IgD-negative memory B cell (primary cell): ENCODE data around the gene NEK9. TPM values are rescaled to one million over a fixed set of nuclear protein-coding genes. Genes with fewer than 3 reads are reported as not detected.

Source experiments
- H3K27ac Mint-ChIP-seq, 3 donors: one replicate each; pipeline ENCODE4 v1.8.0; 2020 to 2022; ENCODE audit warnings: mild to moderate bottlenecking in 3 of 3, mixed read lengths in 3 of 3, moderate library complexity in 1 of 3
- H3K27me3 Mint-ChIP-seq: one replicate; pipeline ENCODE4 v1.8.0; 2021; ENCODE audit warnings: mixed read lengths
- H3K36me3 Mint-ChIP-seq: one replicate; pipeline ENCODE4 v1.8.0; 2020; ENCODE audit warnings: mild to moderate bottlenecking, mixed read lengths
- H3K4me1 Mint-ChIP-seq, 3 donors: one replicate each; pipeline ENCODE4 v1.8.0; 2020 to 2022; ENCODE audit warnings: mixed read lengths in 3 of 3, mild to moderate bottlenecking in 1 of 3
- H3K4me3 Mint-ChIP-seq, 4 donors: one replicate each; pipeline ENCODE4 v1.8.0; 2020 to 2022; ENCODE audit warnings: mild to moderate bottlenecking in 4 of 4, mixed read lengths in 4 of 4, moderate library complexity in 3 of 4
- H3K9me3 Mint-ChIP-seq, 3 donors: one replicate each; pipeline ENCODE4 v1.8.0; 2020 to 2021; ENCODE audit warnings: mixed read lengths in 3 of 3, mild to moderate bottlenecking in 1 of 3
- polyA plus RNA-seq: library from polyadenylated mRNA; unstranded; fragments of 300-500 nt; fragmentation: Illumina TruSeq; gene quantifications from one replicate; pipeline ENCODE4 v1.2.3, GENCODE V29; 2021

Gene NEK9
- polyA plus RNA-seq = 16.9 TPM

DNA sequence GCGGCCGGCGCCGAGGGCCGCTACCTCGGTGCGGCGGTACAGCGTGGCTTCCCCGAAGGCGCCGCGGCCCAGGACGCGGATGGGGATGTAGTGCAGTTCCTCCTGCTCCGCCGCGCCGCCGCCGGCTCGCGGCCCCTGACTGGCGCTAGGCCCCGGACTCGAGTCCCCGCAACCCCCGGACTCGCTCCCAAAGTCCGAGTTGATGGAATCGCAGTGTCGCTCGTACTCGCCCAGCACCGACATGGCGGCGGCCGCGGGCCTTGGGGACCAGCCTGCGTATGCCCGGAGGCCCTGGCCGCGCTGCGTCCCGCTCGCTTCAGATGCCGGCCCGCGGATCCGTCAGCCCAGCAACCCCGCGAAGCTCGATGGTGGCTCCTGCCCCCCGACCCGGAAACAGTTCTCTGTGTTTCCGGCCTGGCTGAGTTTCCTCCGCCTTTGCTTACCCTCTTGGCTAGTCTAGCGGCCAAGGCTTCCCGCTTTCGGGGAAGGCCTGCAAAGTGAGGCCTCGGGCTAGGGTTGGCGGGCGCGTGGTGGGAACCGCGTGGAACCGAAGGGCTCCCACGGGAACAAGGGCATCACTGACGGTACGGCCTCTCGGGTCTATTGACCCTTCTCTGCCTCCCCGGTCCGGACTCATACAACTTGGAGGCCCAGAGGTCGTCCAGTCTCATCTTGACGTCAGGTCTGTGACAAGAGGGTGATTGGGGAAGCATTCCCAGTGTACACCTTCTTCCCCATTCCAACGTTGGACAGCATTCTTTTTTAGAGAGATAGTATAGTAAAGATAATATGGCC is at the start of gene NEK9:
TSS of gene NEK9 (minus strand) at position 370 of the 795 bp plus-strand sequence. CDS start at position 243, 127 bp downstream.
- Mint-ChIP-seq H3K27me3 (no peaks in the 10 kb centered on the region), H3K9me3 (no peaks in the 10 kb centered on the region), H3K4me1 (peaks cover 25 to 29% (median 29%) of the 10 kb centered on the region in 3 donors), H3K4me3 (peak within 1 kb of the TSS; percentile 96 to 100 (median 98)), H3K27ac (peak within 1 kb of the TSS; percentile 97 to 99 (median 99)), H3K36me3 (peaks cover 4% of the 10 kb centered on the region)

DNA sequence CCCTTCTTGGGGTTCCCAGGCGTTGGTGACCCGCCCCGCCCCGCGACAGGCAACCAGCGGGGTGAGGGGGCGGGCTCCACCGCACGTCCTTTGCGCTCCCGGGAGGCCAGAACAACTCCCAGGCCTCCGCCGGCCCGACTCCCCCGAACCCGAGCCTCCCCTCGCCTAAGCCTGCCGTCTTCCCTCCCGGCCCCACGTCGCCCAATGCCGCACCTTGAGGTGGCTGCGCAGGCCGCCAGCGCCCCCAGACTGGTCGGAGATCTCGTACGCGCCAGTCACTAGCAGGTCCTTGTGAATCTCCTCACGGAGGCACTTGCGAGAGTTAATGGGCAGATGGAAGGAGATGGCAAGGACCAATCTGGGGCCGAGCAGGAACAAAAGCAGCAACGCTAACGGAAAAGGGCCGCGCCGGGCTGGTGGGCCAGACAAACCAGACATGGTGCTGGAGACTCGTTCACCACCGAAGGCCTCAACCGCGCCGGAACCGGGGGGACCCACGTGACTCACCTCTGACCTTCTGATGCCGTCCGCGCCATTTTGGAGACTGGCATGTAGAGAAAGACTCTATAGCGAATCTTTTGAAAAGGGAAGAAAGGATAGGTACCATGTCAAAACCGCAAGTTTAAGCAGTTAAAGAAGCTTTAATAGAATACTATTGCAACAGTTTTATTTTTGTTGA is 49.4 kb upstream of the NEK9 start, which contains the start of gene TMED10:
TSS of gene TMED10 (minus strand) at position 471 of the 679 bp plus-strand sequence. CDS start at position 438, 33 bp downstream.
- Mint-ChIP-seq H3K9me3 (no peaks in the 10 kb centered on the region), H3K27ac (peak within 1 kb of the TSS; percentile 97 to 100 (median 100)), H3K4me3 (peak within 1 kb of the TSS; percentile 93 to 96 (median 96)), H3K27me3 (peaks cover 2% of the 10 kb centered on the region), H3K36me3 (peaks cover 2% of the 10 kb centered on the region), H3K4me1 (peaks cover 13 to 26% (median 13%) of the 10 kb centered on the region in 3 donors)

GRCh38 chr14:75175677-75176141 is 48.9 kb upstream of the NEK9 start:
- H3K4me1 Mint-ChIP-seq = peaks cover 13 to 30% (median 15%) of the 10 kb centered on the region in 3 donors
- no peaks in the 10 kb centered on the region for H3K9me3 Mint-ChIP-seq
- peaks cover 2% of the 10 kb centered on the region for H3K36me3 Mint-ChIP-seq
- H3K4me3 Mint-ChIP-seq = peak overlapping the region; percentile 93 to 96 (median 96)
- H3K27ac Mint-ChIP-seq = peak overlapping the region; percentile 97 to 100 (median 100)
- peaks cover 2% of the 10 kb centered on the region for H3K27me3 Mint-ChIP-seq

- peaks cover 2% of the 10 kb centered on the region for H3K27me3 Mint-ChIP-seq
- peak overlapping the region; percentile 73 to 97 (median 94) for H3K27ac Mint-ChIP-seq
- H3K4me1 Mint-ChIP-seq = peaks cover 16 to 38% (median 19%) of the 10 kb centered on the region in 3 donors
- H3K36me3 Mint-ChIP-seq = peaks cover 4% of the 10 kb centered on the region
- H3K4me3 Mint-ChIP-seq = peak overlapping the region in 2 of 4 donors; percentile 54 to 95
- no peaks in the 10 kb centered on the region for H3K9me3 Mint-ChIP-seq
Observed at GRCh38 chr14:75174066-75174465, 47.2 kb upstream of the NEK9 start.

- Mint-ChIP-seq H3K27me3 (no peaks in the 10 kb centered on the region), H3K9me3 (no peaks in the 10 kb centered on the region), H3K27ac (peak overlapping the region in 2 of 3 donors; percentile 44 to 59), H3K4me1 (peaks cover 15 to 46% (median 27%) of the 10 kb centered on the region in 3 donors), H3K36me3 (peaks cover 6% of the 10 kb centered on the region), H3K4me3 (peak overlapping the region in 1 of 4 donors; percentile 0)
Observed at GRCh38 chr14:75170772-75171171, 43.9 kb upstream of the NEK9 start.

GRCh38 chr14:75168586-75169335 is 41.9 kb upstream of the NEK9 start:
- Mint-ChIP-seq H3K36me3 (peaks cover 4% of the 10 kb centered on the region), H3K4me1 (peaks cover 8 to 36% (median 23%) of the 10 kb centered on the region in 3 donors), H3K4me3 (no peak overlapping the region), H3K9me3 (no peaks in the 10 kb centered on the region), H3K27me3 (no peaks in the 10 kb centered on the region), H3K27ac (no peak overlapping the region)

DNA sequence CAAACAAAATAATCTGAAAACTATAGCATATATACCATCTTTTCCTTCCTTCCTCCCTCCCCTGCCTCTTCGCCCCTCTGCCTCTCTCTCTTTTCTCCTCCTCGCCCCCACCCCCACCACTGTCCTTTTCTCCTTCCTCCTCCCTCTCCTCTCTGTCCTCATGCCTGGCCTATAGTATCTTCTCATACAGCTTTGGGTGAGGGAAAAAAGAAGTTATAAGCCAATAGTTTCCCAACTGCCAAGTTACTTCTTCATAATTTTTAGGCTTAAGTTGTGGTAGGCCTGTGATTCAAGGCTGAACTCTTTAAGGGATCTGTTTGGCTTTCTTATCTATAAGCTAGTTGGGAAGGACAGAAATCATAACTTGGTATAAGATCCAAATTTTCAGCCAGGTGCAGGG is 40.5 kb upstream of the NEK9 start:
- peaks cover 8 to 34% (median 23%) of the 10 kb centered on the region in 3 donors for H3K4me1 Mint-ChIP-seq
- H3K27me3 Mint-ChIP-seq = no peaks in the 10 kb centered on the region
- H3K27ac Mint-ChIP-seq = peak overlapping the region in 1 of 3 donors; percentile 23
- H3K9me3 Mint-ChIP-seq = no peaks in the 10 kb centered on the region
- H3K4me3 Mint-ChIP-seq = peak overlapping the region in 1 of 4 donors; percentile 30
- H3K36me3 Mint-ChIP-seq = peaks cover 4% of the 10 kb centered on the region

GRCh38 chr14:75165586-75166391 is 38.9 kb upstream of the NEK9 start:
- peaks cover 9 to 34% (median 23%) of the 10 kb centered on the region in 3 donors for H3K4me1 Mint-ChIP-seq

DNA sequence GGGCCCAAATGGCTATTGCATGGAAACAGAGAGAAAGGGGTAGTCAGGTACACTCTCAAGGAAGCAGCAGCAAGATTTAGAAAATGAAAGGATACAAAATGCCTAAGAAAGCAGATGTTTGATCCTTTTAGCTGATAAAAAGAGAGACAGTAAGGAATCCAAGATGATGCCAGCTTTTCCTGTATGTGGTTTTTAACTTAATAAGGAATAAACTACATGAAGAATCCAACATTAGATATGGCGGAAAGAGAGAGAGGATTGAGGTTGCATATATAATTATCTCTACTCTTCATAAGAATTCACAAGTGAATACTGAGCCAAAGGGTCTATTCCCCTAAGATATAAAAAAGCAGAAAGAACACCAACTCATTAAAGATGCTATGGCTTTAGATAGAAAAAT is 38.0 kb upstream of the NEK9 start:
- H3K4me3 Mint-ChIP-seq = no peak overlapping the region
- H3K4me1 Mint-ChIP-seq = peaks cover 9 to 33% (median 22%) of the 10 kb centered on the region in 3 donors
- peak overlapping the region in 1 of 3 donors; percentile 82 for H3K27ac Mint-ChIP-seq
- H3K27me3 Mint-ChIP-seq = no peaks in the 10 kb centered on the region
- H3K9me3 Mint-ChIP-seq = no peaks in the 10 kb centered on the region
- peaks cover 2% of the 10 kb centered on the region for H3K36me3 Mint-ChIP-seq

More at GRCh38 chr14:75165586-75166391, 38.9 kb upstream of the NEK9 start:
- peaks cover 4% of the 10 kb centered on the region for H3K36me3 Mint-ChIP-seq
- no peaks in the 10 kb centered on the region for H3K9me3 Mint-ChIP-seq
- no peaks in the 10 kb centered on the region for H3K27me3 Mint-ChIP-seq
- peak overlapping the region in 1 of 3 donors; percentile 62 for H3K27ac Mint-ChIP-seq
- H3K4me3 Mint-ChIP-seq = no peak overlapping the region

DNA sequence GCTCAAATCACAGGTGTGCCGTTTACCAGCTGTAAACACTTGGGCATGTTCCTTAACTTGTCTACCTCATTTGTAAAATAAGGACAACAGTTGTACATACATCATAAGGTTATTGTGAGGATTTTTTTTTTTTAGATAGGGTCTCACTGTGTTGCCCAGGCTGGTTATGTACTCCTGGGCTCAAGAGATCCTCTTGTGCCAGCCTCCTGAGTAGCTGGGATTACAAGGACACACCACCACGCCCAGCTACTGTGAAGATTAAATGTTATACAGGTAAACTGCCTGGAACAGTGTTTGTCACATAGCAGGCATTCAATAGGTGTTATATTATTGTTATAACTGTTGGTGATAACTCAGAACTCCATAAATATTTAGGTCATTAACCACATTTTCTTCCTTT is 36.8 kb upstream of the NEK9 start:
- Mint-ChIP-seq H3K4me1 (peaks cover 12 to 34% (median 27%) of the 10 kb centered on the region in 3 donors), H3K36me3 (peaks cover 2% of the 10 kb centered on the region), H3K27me3 (no peaks in the 10 kb centered on the region), H3K27ac (no peak overlapping the region), H3K9me3 (no peaks in the 10 kb centered on the region), H3K4me3 (no peak overlapping the region)

- no peaks in the 10 kb centered on the region for H3K9me3 Mint-ChIP-seq
- peak overlapping the region in 1 of 3 donors; percentile 44 for H3K27ac Mint-ChIP-seq
- peaks cover 12 to 32% (median 19%) of the 10 kb centered on the region in 3 donors for H3K4me1 Mint-ChIP-seq
- no peaks in the 10 kb centered on the region for H3K27me3 Mint-ChIP-seq
- H3K4me3 Mint-ChIP-seq = no peak overlapping the region
- peaks cover 2% of the 10 kb centered on the region for H3K36me3 Mint-ChIP-seq
Observed at GRCh38 chr14:75162631-75163030, 35.8 kb upstream of the NEK9 start.

DNA sequence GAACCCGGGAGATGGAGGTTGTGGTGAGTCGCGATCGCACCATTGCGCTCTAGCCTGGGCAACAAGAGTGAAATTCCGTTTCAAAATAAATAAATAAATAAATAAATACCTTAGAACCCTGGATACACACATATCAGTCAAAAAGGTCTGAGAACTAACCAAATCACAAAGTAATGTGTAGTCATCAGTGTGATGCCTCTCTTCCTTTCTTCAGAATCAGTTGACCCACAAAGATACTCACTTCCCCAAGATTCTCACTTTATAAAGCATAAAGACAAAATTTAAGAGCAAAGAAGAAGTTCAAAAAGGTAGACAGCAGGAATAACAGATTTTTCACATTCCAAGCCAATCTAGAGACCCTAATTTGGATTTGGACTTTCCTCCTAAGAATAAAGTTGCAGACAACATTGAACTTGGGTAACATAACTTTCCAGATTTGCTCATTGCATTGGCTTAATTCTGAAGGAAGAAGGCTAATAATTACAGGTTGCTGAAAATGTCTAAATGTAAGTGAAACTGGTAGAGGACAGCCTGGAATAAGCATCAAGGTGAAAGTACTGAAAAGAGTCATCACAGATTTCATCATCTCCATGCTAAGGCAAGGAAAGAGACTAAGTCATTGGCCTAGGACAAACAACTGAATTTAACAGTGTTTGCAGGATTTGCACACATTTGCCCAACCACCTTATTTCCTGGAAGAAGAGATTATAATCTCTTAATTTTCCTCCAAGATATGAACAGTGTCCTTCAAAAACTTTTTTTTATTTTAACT is 32.2 kb upstream of the NEK9 start:
- no peaks in the 10 kb centered on the region for H3K36me3 Mint-ChIP-seq
- no peaks in the 10 kb centered on the region for H3K27me3 Mint-ChIP-seq
- H3K27ac Mint-ChIP-seq = peak overlapping the region in 1 of 3 donors; percentile 48
- peaks cover 8 to 29% (median 19%) of the 10 kb centered on the region in 3 donors for H3K4me1 Mint-ChIP-seq
- no peak overlapping the region for H3K4me3 Mint-ChIP-seq
- no peaks in the 10 kb centered on the region for H3K9me3 Mint-ChIP-seq

- Mint-ChIP-seq H3K36me3 (no peaks in the 10 kb centered on the region), H3K27ac (peak overlapping the region in 1 of 3 donors; percentile 26), H3K9me3 (no peaks in the 10 kb centered on the region), H3K4me1 (peaks cover 8 to 27% (median 19%) of the 10 kb centered on the region in 3 donors), H3K27me3 (no peaks in the 10 kb centered on the region), H3K4me3 (no peak overlapping the region)
Observed at GRCh38 chr14:75156901-75157300, 30.1 kb upstream of the NEK9 start.
